WTC11 (cell line): ENCODE data around the gene RBM7. TPM values are rescaled to one million over a fixed set of nuclear protein-coding genes. Genes with fewer than 3 reads are reported as not detected.

ENCODE experiments used
- ATAC-seq: fragments of 200-7000 bp; cut with Tn5 transposase; 2 replicates; pipeline ENCODE4 v1.10.0; 2021; ENCODE audit warnings: mild to moderate bottlenecking, moderate library complexity
- CTCF ChIA-PET: fragments of 300-600 bp; sonication (Branson Sonifier 250); formaldehyde crosslinking; loops from one replicate; lab custom pipeline; 2021; ENCODE audit warnings: antibody characterized with exemption; lab: Charles Lee
- POLR2A ChIA-PET: fragments of 350-600 bp; sonication (Branson Sonifier 250); formaldehyde crosslinking; loops from one replicate; lab custom pipeline; 2021; ENCODE audit warnings: antibody characterized with exemption; lab: Charles Lee
- DNase-seq: peaks from one replicate; pipeline ENCODE4 v3.0.0; 2021; ENCODE audit warnings: low spot score
- H3K27ac Mint-ChIP-seq: 2 replicates; pipeline ENCODE4 v1.8.0; 2021; ENCODE audit warnings: mixed read lengths
- H3K27me3 Mint-ChIP-seq: 2 replicates; pipeline ENCODE4 v1.8.0; 2021; ENCODE audit warnings: low read depth, mild to moderate bottlenecking, moderate library complexity, mixed read lengths
- H3K36me3 Mint-ChIP-seq: 2 replicates; pipeline ENCODE4 v1.8.0; 2021; ENCODE audit warnings: mixed read lengths
- H3K4me1 Mint-ChIP-seq: 2 replicates; pipeline ENCODE4 v1.8.0; 2022; ENCODE audit warnings: mixed read lengths
- H3K4me3 Mint-ChIP-seq: 2 replicates; pipeline ENCODE4 v1.8.0; 2021; ENCODE audit warnings: mild to moderate bottlenecking, moderate library complexity, mixed read lengths
- H3K9me3 Mint-ChIP-seq: 2 replicates; pipeline ENCODE4 v1.8.0; 2021; ENCODE audit warnings: mixed read lengths
- AFF4 ChIP-seq: sonication (generic); formaldehyde crosslinking; IDR thresholded peaks from 2 replicates; pipeline ENCODE4 v1.8.1; 2023; ENCODE audit warnings: mild to moderate bottlenecking, missing genetic modification reagents, borderline replicate concordance
- AR ChIP-seq: fragments of 250-450 bp; sonication (Bioruptor Pico); IDR thresholded peaks from 2 replicates; pipeline ENCODE4 v1.9.0; 2021; ENCODE audit warnings: mild to moderate bottlenecking
- ARID4B ChIP-seq: sonication (generic); formaldehyde crosslinking; IDR thresholded peaks from 2 replicates; pipeline ENCODE4 v1.8.0; 2023; ENCODE audit warnings: missing genetic modification reagents, mild to moderate bottlenecking, borderline replicate concordance
- ATF1 ChIP-seq: sonication (generic); formaldehyde crosslinking; IDR thresholded peaks from 2 replicates; pipeline ENCODE4 v1.8.1; 2023; ENCODE audit warnings: mild to moderate bottlenecking, moderate library complexity, missing genetic modification reagents
- CDX4 ChIP-seq: fragments of 250-450 bp; sonication (Bioruptor Pico); IDR thresholded peaks from 2 replicates; pipeline ENCODE4 v1.9.0; 2021; ENCODE audit warnings: moderate library complexity, mild to moderate bottlenecking, inconsistent platforms, borderline replicate concordance
- E2F1 ChIP-seq: sonication (generic); formaldehyde crosslinking; IDR thresholded peaks from 2 replicates; pipeline ENCODE4 v1.8.0; 2022; ENCODE audit warnings: mild to moderate bottlenecking, missing genetic modification reagents
- IRF1 ChIP-seq: sonication (generic); formaldehyde crosslinking; IDR thresholded peaks from 2 replicates; pipeline ENCODE4 v1.8.0; 2023; ENCODE audit warnings: missing genetic modification reagents
- IRF2 ChIP-seq: sonication (generic); formaldehyde crosslinking; IDR thresholded peaks from 2 replicates; pipeline ENCODE4 v1.8.0; 2022; ENCODE audit warnings: low read depth, missing genetic modification reagents, borderline replicate concordance
- OVOL2 ChIP-seq: fragments of 250-450 bp; sonication (Bioruptor Pico); IDR thresholded peaks from 2 replicates; pipeline ENCODE4 v1.9.0; 2021; ENCODE audit warnings: mild to moderate bottlenecking, borderline replicate concordance
- STAT6 ChIP-seq: sonication (generic); formaldehyde crosslinking; conservative IDR thresholded peaks from 2 replicates; pipeline ENCODE4 v1.8.1; 2023; ENCODE audit warnings: mild to moderate bottlenecking, low read depth, missing genetic modification reagents, moderate library complexity
- TCF7 ChIP-seq: sonication (generic); formaldehyde crosslinking; IDR thresholded peaks from 2 replicates; pipeline ENCODE4 v1.8.0; 2022; ENCODE audit warnings: mild to moderate bottlenecking, low read depth, missing genetic modification reagents, moderate library complexity
- ZNF263 ChIP-seq: sonication (generic); formaldehyde crosslinking; IDR thresholded peaks from 2 replicates; pipeline ENCODE4 v1.8.1; 2022; ENCODE audit warnings: low read depth, mild to moderate bottlenecking, moderate library complexity, missing genetic modification reagents
- ZNF532 ChIP-seq: fragments of 250-450 bp; sonication (Bioruptor Pico); IDR thresholded peaks from 2 replicates; pipeline ENCODE4 v1.9.0; 2021; ENCODE audit warnings: mild to moderate bottlenecking, borderline replicate concordance
- total RNA-seq: library from RNA; stranded (reverse); gene quantifications from 3 replicates; pipeline ENCODE4 v1.2.3, GENCODE V29; 2021

RBM7 gene
- total RNA-seq, 1 experiment from 2014 or later, result 38.1 TPM

- no peak for TF ChIP-seq AFF4 (CRISPR knock-in tag)
- no peak for TF ChIP-seq ARID4B (CRISPR knock-in tag)
- no peak for TF ChIP-seq IRF1
- no peak for TF ChIP-seq ZNF532 (CRISPR knock-in tag)
- TF ChIP-seq TCF7 (CRISPR knock-in tag), result no peak
- no peak for TF ChIP-seq ZNF263 (CRISPR knock-in tag)
- no peak for TF ChIP-seq CDX4 (CRISPR knock-in tag)
- TF ChIP-seq OVOL2 (CRISPR knock-in tag), result no peak
- no peak for TF ChIP-seq E2F1 (CRISPR knock-in tag)
Observed at GRCh38 chr11:114382509-114382908, 18.0 kb upstream of the RBM7 start (continued).

- Mint-ChIP-seq H3K27me3 (no peaks in the 10 kb centered on the region; the same call in 1 of the 2 replicates), H3K9me3 (peaks cover 18% of the 10 kb centered on the region), H3K4me3 (no peak overlapping the region), H3K27ac (no peak overlapping the region), H3K36me3 (peaks cover 4% of the 10 kb centered on the region; the same call in 1 of the 2 replicates), H3K4me1 (no peaks in the 10 kb centered on the region)
- ATAC-seq (no peak), DNase-seq (no peak)
- POLR2A ChIA-PET, result no interaction called here
- CTCF ChIA-PET, result no interaction called here
- TF ChIP-seq OVOL2 (CRISPR knock-in tag), result no peak
- no peak for TF ChIP-seq AR (CRISPR knock-in tag)
- no peak for TF ChIP-seq TCF7 (CRISPR knock-in tag)
- TF ChIP-seq ATF1 (CRISPR knock-in tag), result no peak
- TF ChIP-seq IRF2, result no peak
- no peak for TF ChIP-seq STAT6
Observed at GRCh38 chr11:114384487-114384886, 16.0 kb upstream of the RBM7 start.
